NT2/D1 (cell line): ENCODE data around the gene STX19.

ENCODE experiments used
- SUZ12 ChIP-seq: IDR thresholded peaks from 2 replicates; pipeline ENCODE4 v1.6.1; 2011; ENCODE audit not compliant: insufficient read length, insufficient read depth; ENCODE audit errors: extremely low read depth
- YY1 ChIP-seq: IDR thresholded peaks from 2 replicates; pipeline ENCODE4 v1.6.1; 2011; ENCODE audit not compliant: insufficient read length, insufficient read depth
- ZNF274 ChIP-seq: IDR thresholded peaks from 2 replicates; pipeline ENCODE4 v1.6.1; 2011; ENCODE audit warnings: mild to moderate bottlenecking, low read depth, low read length

DNA sequence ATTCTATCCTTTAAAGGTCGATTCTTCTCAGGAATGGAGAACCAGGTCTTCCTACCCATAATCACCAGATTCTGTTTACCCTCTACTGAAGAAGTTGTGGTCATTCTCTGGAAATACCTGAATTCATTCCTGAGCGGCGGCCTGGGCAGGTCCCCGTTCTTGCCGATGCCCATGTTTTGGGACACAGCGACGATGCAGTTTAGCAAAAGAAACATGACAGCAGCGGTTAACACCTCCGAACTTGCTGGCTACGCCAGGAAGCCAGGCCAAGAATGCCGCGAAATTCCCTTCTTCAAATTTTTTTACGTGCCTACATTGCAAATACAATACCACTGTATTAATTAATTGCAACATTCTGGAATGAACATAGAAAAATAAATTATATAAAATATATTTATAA lies 32.9 kb upstream of the STX19 start:
- TF ChIP-seq YY1 (no peak), SUZ12 (no peak), ZNF274 (no peak)
